Neural cell (in vitro differentiated cells): ENCODE results near the gene CABLES1.

Source experiments
- EP300 ChIP-seq: fragments of 450-650 bp; conservative IDR thresholded peaks from 2 replicates; pipeline ENCODE4 v1.6.1; 2014; ENCODE audit warnings: antibody characterized with exemption, mild to moderate bottlenecking, moderate library complexity; ENCODE audit not compliant: poor library complexity, severe bottlenecking
- POLR2AphosphoS5 ChIP-seq: IDR thresholded peaks from 2 replicates; pipeline ENCODE4 v1.6.1; 2012
- TAF1 ChIP-seq: IDR thresholded peaks from 2 replicates; pipeline ENCODE4 v1.6.1; 2012; ENCODE audit warnings: low read depth
- TF ChIP-seq, protein P1 (sequence below): fragments of 450-650 bp; IDR thresholded peaks from 2 replicates; pipeline ENCODE4 v1.5.1; 2014; ENCODE audit warnings: antibody characterized with exemption, mild to moderate bottlenecking, moderate library complexity; ENCODE audit not compliant: poor library complexity, severe bottlenecking
- TF ChIP-seq, protein P2 (sequence below): IDR thresholded peaks from 2 replicates; pipeline ENCODE4 v1.6.1; 2012; ENCODE audit warnings: borderline replicate concordance

DNA sequence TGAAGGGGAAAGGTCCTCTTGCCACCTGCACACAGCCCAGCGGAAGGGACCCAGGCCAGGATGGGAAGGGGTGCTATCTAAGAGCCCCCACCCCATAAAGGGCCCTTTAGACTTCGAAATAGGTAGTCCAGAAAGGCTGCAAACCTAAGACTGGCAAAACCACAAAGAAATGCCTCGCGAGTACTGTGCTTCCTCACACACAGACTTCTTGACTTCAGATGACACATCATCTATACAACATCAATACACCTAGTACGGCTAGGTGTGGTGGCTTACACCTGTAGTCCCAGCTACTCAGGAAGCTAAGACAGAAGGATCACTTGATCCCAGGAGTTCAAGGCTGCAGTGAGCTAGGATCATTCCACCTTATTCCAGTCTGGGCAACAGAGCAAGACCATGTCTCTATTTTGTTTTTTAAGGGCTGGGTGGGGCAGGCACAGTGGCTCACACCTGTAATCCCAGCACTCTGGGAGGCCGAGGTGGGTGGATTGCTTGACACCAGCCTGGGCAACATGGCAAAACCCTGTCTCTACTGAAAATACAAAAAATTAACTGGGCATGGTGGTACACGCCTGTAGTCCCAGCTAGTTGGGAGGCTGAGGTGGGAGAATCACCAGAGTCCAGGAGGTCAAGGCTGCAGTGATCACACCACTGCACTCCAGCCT is 125.8 kb downstream of the CABLES1 start:
- TF ChIP-seq, protein P1, sequence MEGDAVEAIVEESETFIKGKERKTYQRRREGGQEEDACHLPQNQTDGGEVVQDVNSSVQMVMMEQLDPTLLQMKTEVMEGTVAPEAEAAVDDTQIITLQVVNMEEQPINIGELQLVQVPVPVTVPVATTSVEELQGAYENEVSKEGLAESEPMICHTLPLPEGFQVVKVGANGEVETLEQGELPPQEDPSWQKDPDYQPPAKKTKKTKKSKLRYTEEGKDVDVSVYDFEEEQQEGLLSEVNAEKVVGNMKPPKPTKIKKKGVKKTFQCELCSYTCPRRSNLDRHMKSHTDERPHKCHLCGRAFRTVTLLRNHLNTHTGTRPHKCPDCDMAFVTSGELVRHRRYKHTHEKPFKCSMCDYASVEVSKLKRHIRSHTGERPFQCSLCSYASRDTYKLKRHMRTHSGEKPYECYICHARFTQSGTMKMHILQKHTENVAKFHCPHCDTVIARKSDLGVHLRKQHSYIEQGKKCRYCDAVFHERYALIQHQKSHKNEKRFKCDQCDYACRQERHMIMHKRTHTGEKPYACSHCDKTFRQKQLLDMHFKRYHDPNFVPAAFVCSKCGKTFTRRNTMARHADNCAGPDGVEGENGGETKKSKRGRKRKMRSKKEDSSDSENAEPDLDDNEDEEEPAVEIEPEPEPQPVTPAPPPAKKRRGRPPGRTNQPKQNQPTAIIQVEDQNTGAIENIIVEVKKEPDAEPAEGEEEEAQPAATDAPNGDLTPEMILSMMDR: no peak
- TF ChIP-seq, protein P2, sequence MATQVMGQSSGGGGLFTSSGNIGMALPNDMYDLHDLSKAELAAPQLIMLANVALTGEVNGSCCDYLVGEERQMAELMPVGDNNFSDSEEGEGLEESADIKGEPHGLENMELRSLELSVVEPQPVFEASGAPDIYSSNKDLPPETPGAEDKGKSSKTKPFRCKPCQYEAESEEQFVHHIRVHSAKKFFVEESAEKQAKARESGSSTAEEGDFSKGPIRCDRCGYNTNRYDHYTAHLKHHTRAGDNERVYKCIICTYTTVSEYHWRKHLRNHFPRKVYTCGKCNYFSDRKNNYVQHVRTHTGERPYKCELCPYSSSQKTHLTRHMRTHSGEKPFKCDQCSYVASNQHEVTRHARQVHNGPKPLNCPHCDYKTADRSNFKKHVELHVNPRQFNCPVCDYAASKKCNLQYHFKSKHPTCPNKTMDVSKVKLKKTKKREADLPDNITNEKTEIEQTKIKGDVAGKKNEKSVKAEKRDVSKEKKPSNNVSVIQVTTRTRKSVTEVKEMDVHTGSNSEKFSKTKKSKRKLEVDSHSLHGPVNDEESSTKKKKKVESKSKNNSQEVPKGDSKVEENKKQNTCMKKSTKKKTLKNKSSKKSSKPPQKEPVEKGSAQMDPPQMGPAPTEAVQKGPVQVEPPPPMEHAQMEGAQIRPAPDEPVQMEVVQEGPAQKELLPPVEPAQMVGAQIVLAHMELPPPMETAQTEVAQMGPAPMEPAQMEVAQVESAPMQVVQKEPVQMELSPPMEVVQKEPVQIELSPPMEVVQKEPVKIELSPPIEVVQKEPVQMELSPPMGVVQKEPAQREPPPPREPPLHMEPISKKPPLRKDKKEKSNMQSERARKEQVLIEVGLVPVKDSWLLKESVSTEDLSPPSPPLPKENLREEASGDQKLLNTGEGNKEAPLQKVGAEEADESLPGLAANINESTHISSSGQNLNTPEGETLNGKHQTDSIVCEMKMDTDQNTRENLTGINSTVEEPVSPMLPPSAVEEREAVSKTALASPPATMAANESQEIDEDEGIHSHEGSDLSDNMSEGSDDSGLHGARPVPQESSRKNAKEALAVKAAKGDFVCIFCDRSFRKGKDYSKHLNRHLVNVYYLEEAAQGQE: no peak
- no peak for TF ChIP-seq EP300
- no peak for TF ChIP-seq POLR2AphosphoS5
- no peak for TF ChIP-seq TAF1
